Transverse colon (tissue), 3 donors: ENCODE data around the gene HINT2.

Source experiments
- EP300 ChIP-seq: sonication (generic); formaldehyde crosslinking; IDR thresholded peaks from one replicate; pipeline ENCODE4 v1.6.1; 2017; ENCODE audit warnings: antibody characterized with exemption, low read depth
- POLR2A ChIP-seq: fragments of 450-650 bp; IDR thresholded peaks from one replicate; pipeline ENCODE4 v1.6.1; 2016; ENCODE audit warnings: antibody characterized with exemption, mild to moderate bottlenecking, moderate library complexity
- TF ChIP-seq, protein P1 (sequence below), 5 experiments: fragments of 200-600 bp in 3 of 5; fragments of 450-650 bp in 2 of 5; sonication (generic) in 3 of 5; IDR thresholded peaks; 1 replicate in 2 of 5; 2 replicates in 3 of 5; pipeline ENCODE4 v1.5.1; 2016 to 2017; ENCODE audit warnings: antibody characterized with exemption in 5 of 5, inconsistent platforms in 3 of 5, mild to moderate bottlenecking in 2 of 5, moderate library complexity in 1 of 5

DNA sequence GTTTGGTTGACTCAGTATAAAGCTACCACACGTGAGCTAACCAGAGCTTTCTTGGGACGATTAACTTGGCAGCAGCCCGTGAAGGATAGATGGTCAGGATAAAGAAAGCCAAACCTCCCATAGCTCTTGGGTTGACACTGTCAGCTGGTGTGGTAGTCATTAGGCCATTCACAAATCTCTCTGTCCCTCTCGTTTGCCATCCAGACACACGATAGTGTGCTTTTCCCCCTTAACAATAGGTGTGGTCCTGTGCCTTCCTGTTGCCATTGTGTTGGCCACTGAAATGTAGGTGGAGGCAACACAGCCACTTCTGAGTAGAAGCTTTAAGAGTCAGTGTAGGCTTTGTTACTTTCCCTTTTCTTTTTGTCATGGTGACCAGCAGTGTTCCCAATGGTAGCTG, 43.6 kb upstream of the HINT2 start:
- no peak for TF ChIP-seq EP300
- TF ChIP-seq, protein P1, sequence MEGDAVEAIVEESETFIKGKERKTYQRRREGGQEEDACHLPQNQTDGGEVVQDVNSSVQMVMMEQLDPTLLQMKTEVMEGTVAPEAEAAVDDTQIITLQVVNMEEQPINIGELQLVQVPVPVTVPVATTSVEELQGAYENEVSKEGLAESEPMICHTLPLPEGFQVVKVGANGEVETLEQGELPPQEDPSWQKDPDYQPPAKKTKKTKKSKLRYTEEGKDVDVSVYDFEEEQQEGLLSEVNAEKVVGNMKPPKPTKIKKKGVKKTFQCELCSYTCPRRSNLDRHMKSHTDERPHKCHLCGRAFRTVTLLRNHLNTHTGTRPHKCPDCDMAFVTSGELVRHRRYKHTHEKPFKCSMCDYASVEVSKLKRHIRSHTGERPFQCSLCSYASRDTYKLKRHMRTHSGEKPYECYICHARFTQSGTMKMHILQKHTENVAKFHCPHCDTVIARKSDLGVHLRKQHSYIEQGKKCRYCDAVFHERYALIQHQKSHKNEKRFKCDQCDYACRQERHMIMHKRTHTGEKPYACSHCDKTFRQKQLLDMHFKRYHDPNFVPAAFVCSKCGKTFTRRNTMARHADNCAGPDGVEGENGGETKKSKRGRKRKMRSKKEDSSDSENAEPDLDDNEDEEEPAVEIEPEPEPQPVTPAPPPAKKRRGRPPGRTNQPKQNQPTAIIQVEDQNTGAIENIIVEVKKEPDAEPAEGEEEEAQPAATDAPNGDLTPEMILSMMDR (IDR thresholded peaks at IDR 0.05) = no peak
- TF ChIP-seq POLR2A = no peak
